Muscle of back (tissue), 13 donors: ENCODE results near the gene SMARCC2. TPM values are rescaled to one million over a fixed set of nuclear protein-coding genes. Genes with fewer than 3 reads are reported as not detected.
A peak's percentile ranks its signal among the peaks of the same experiment; 100 is the strongest.

Experiments used
- DNase-seq, 3 donors: peaks; one replicate each; pipeline versions ENCODE4 v3.0.0 to v3.0.0-alpha.2; 2013
- long read RNA-seq, 9 donors: transcript quantifications; one replicate each; lab custom pipeline, GENCODE V29; 2026
- polyA plus RNA-seq, 10 donors: library from polyadenylated mRNA; unstranded; fragments of 120-200 nt; gene quantifications; one replicate each; pipeline ENCODE4 v1.2.1, GENCODE V29; 2013; ENCODE audit not compliant: insufficient read length in 10 of 10

Gene SMARCC2
- 10 to 100 TPM; 49.9 to 75.2 (median 61.1) TPM for polyA plus RNA-seq
- long read RNA-seq, donor 1, full-length matches to known transcripts = 3 of 3 reads
- long read RNA-seq, donor 1, partial matches to known transcripts = 0 of 3 reads
- long read RNA-seq, donor 1, other reads (novel, unspliced or antisense) = 0 of 3 reads
- long read RNA-seq, donor 2, partial matches to known transcripts = 0 of 1 reads
- long read RNA-seq, donor 2, other reads (novel, unspliced or antisense) = 0 of 1 reads
- long read RNA-seq, donor 3 = 0 reads
- long read RNA-seq, donor 4, partial matches to known transcripts = 5 of 6 reads
- long read RNA-seq, donor 4, other reads (novel, unspliced or antisense) = 0 of 6 reads
- long read RNA-seq, donor 5, partial matches to known transcripts = 13 of 13 reads
- long read RNA-seq, donor 5, other reads (novel, unspliced or antisense) = 0 of 13 reads
- long read RNA-seq, donor 6, partial matches to known transcripts = 0 of 1 reads
- long read RNA-seq, donor 6, other reads (novel, unspliced or antisense) = 0 of 1 reads
- long read RNA-seq, donor 7, full-length matches to known transcripts = 1 of 9 reads
- long read RNA-seq, donor 7, partial matches to known transcripts = 8 of 9 reads
- long read RNA-seq, donor 7, other reads (novel, unspliced or antisense) = 0 of 9 reads
- long read RNA-seq, donor 8 = 0 reads
- long read RNA-seq, donor 9 = 0 reads

DNA sequence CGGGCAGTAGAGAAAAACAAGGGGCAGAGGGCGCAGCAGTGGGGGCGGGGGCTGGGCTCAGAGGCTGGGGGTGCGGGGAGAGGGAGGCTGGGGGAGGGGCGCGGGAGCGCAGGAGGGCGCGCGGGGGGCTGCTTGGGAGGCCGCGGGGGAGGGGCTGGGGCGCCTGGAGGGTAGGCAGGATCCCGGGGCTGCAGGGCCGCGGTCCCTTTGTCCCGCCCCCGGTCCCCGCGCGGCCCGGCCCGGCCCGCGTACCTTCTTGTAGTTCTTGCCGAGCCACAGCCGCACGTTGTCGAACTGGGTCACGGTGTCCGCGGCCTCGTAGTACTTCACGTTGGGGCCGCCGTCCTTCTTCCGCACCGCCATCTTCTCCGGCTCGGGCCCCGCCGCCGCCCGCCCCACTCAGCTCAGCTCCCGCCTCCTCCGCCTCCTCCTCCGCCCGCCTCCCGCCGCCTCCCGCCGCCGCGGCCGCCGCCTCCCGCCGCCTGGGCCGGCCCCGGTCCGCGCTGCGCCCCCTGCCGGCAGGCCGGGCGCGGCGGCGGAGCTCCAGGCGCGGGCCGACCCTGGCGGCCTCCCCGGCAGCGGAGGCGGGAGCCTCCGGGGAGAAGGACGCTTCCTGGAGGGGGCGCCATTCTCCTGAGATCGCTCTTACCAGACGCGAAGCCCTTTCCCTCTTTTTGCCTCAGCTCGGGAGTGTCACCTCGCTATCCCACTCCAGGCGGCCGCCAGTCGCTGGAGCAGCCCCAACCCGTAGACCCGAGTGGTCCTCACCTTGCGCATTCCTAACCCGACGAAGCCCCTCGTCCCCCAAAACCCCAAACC, at the start of gene SMARCC2:
TSS of gene SMARCC2 (minus strand) at position 385 of the 819 bp plus-strand sequence. CDS start at position 363, 22 bp downstream.
- DNase-seq = peak; percentile 87 to 94 (median 91)

DNA sequence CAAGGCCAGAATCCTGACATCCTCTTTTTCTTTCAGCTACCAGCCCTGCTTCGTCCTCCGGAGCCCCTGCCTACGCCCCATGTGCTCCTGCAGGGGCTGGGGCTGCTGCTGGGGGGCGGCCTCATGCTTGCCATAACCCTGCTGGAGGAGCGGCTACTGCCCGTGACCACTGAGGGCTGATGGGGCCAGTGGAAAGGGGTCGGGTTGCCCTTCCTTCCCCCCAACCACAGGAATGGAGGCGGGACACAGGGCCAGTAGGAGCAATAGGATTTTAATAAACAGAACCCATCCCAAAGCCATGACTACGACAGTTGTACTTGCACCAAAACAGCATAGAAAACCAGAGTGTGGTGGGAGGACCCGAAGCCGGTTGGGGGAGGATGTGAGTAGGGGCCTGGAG, 48.3 kb upstream of the SMARCC2 start:
- no peak for DNase-seq

DNA sequence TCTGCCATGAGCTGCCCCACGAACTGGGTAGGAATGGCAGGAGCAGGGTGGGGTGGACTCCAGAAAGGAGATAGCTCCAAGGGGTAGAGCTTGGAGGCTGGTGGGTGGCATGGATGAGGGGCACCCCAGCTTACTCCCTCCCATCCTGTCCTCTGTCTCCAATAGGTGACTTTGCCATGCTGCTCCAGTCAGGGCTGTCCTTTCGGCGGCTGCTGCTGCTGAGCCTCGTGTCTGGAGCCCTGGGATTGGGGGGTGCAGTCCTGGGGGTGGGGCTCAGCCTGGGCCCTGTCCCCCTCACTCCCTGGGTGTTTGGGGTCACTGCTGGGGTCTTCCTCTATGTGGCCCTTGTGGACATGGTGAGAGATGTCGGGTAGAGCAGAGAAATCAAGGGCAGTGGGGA, 47.7 kb upstream of the SMARCC2 start:
- DNase-seq = no peak

DNA sequence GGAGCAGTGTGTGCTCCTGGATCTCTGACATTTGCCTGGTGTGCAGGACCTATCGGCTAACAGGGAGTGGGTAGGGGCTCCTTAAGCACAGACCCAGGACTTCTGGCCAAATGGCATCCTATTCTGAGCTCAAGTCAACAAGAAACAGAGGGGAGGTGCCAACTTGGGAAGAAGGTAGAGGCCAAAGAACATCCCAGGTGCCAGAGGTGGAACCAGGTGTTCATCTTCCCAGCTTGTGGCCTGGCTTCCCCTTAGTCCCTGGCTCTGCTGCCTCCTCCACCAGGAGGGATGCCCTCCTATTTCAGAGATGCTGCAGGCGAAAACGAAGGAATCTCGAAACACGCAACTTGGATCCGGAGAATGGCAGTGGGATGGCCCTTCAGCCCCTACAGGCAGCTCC, 46.8 kb upstream of the SMARCC2 start:
- DNase-seq = no peak

DNA sequence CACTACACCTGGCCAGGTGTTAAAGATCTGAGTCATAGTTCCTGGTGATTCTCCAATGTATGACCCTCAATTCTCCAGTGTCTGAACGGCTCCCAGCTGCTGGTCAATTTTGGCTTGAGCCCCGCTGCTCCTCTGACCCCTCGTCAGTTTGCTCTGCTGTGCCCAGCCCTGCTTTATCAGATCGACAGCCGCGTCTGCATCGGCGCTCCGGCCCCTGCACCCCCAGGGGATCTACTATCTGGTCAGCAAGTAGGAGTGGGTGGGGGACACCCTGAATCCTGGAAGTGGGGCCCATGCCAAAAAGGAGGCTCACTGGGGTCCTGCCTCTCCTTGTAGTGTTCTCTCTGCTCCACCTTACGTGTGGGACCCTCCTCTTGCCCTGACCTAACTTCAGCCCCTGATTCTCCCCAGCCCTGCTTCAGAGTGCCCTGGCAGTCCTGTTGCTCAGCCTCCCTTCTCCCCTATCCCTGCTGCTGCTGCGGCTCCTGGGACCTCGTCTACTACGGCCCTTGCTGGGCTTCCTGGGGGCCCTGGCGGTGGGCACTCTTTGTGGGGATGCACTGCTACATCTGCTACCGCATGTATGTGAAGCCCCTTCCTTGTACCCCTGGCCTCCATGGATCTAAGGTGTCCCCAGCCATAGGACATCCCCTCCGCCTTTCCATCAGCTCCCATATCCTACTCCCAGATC, 45.6 kb upstream of the SMARCC2 start:
- no peak for DNase-seq

DNA sequence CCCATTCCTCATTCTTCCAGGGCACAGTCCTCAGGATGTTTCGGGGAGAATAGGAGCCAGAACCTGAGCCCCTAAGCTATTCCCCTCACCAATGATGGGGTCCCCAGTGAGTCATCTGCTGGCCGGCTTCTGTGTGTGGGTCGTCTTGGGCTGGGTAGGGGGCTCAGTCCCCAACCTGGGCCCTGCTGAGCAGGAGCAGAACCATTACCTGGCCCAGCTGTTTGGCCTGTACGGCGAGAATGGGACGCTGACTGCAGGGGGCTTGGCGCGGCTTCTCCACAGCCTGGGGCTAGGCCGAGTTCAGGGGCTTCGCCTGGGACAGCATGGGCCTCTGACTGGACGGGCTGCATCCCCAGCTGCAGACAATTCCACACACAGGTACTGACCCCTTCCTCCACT, 41.9 kb upstream of the SMARCC2 start:
- DNase-seq = no peak

DNA sequence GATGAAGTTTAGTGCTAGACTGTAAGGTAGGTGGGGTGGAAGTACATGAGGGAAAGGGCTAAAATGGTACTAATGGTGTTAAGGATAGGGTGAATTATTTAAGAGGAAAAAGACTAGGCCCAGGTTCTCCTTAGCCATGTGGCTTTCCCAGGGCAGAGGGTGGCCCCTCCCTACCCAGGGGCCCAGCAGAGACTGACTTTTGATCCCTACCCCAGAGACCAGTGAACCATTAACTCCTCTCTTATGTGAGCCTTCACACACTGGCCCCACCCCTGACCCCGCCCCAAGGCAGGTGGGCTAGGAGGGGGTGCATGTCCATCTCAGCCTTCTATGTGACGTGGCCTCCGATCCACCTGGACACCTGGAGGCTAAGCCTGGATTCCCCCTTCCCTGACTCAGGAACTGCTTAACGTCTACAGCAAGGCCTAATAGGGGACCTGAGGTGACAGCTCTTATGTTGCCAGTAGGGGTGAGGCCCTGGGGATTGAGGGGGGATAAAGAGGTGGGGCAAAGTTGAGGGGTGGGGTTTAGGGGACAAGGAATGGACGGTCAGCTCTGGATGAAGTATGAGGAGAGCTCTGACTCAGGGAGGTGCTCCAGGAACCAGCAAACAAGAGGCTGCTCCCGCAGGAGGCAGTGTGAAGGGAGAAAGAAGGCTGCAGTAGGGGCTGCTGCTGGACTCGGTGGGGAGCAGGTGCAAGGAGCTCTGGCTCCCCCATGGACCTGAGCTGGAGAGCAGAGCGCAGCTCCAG, 41.3 kb upstream of the SMARCC2 start:
- DNase-seq = no peak

DNA sequence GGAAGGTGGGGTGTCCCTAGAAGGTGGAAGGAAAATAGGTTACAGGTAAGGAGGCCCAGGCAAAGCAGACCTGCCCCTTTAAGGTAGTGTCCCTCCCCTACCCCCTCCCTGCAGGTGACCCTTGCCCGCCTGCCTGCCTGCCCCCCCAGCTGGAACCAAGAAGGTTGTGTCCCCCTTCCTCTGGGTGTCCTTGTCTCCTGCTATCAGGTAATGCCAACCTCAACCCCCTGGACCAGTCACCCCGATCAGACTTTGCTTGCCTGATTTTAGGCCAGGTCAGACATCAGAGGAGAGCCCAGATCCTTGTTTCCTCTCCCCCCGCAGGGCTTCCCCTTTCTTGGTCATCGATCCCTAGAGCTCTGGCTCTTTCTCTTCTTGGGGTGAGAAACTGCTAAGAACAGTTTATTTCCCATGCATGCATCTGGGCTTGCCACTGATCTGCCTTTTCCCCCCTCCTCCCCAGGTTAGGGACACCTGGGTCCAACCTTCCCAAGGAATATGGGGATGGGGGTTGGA, 40.7 kb upstream of the SMARCC2 start, which contains the start of gene SLC39A5:
TSS of gene SLC39A5 (plus strand) at position 136 of the 516 bp plus-strand sequence. CDS start 1,224 bp downstream, outside the sequence.
- DNase-seq = no peak

DNA sequence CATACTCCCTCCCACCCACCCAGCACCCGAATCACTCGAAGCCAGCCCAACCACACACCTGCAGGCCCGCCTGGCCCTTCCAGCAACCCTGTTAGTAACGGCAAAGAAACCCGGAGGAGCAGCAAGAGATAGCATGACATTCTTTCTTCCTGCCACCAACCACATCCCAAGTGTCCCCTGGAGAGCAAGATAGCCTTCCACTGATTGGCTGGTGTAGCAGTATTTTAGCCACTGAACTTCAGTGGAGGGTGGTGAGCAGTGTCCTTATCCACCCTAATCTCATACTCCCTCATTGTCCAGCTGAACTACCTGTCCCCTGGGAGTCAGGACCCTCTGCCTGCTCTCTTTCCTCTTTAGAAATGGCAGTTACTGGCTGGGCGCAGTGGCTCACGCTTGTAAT, 39.8 kb upstream of the SMARCC2 start:
- no peak for DNase-seq

DNA sequence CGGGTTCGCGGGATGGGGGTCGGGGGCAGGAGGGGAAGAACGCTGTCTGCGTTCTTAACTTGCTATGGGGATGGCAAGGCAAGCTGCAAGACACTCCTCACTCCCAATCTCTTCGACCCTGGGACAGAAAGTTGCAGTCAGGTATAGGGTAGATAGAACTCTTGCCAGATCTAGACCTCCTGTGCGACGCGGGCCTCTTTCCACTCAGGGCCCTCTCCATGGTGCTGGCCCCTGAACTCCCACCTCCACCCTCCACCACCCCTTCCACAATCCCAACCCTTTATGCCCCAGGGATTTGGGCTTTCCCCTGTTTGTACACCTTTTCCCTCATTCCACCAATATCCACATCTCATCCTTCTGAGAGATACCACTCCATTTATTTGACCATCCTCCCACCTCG, 35.7 kb upstream of the SMARCC2 start:
- DNase-seq = no peak

DNA sequence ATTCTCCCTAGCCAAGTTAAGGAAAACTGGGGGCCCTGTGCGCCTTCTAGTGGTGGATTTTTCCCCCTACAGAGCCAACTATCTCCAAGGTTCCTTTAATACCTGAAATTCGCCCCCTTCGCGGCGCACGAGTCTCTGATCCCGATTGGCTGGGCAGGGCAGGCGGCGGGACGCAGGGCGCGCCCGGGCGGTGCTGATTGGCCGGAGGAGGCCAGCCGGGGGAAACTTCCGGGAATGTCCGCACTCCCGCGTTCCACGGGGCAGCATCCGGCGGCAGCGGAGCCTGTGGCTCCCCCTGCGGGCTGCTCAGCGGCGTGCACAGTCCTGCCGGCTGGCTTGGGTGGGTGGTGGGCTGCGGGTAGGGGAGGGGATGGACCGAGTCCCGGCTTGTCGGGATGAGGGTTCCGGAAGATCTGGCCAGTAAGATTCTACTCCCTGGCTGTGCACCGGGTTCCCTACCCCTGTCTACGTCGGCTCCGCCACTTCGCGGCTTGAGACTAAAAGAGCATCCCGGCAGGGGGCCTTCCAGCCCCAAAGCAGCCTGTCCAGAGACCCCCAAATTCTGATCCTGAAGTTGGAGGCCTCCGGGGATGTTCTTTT, 34.9 kb upstream of the SMARCC2 start, which contains the start of gene NABP2:
TSS of gene NABP2 (plus strand) at position 241 of the 600 bp plus-strand sequence. CDS start 515 bp downstream, outside the sequence.
- DNase-seq = peak; percentile 98 to 99 (median 99)

DNA sequence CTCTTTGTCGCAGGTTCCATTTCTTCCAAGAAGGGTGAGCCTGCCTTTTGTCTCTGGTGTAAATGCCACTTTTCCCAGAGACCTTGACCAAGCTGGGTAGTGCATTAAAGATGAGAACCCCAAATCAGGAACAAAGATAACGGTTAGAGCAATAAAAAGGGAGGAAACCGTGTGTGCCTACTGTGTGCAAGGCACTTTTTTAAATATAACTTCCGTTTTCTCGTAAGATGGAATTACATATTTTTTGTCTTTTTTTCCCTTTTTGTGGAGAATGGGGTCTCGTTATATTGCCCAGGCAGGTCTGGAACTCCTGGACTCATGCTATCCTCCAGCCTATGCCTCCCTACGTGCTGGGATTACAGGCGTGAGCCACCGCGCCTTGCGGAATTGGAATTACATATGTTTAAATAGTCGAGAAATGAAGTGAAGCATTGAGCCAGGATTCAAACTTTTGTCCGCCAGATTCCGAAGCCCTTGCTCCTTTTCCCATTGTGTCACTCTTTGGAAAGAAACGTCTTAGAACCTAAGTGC, 34.4 kb upstream of the SMARCC2 start:
- DNase-seq = no peak

DNA sequence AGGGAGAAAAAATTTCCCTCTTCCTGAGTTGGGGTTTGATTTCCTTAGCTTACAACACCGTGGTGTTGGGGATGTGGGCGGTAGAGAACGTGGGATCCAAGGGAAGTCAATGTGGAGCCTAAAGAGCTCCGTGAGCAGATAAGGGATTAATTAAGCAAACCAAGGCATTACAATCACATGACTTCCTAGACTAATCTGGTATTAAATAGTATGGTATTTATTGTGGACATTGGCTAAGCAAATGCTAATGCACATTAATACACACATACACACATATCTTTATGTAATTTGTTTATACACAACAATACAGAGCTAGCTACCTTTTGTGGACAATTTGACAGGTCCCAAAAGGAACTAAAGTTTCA, 33.2 kb upstream of the SMARCC2 start:
- DNase-seq = no peak

DNA sequence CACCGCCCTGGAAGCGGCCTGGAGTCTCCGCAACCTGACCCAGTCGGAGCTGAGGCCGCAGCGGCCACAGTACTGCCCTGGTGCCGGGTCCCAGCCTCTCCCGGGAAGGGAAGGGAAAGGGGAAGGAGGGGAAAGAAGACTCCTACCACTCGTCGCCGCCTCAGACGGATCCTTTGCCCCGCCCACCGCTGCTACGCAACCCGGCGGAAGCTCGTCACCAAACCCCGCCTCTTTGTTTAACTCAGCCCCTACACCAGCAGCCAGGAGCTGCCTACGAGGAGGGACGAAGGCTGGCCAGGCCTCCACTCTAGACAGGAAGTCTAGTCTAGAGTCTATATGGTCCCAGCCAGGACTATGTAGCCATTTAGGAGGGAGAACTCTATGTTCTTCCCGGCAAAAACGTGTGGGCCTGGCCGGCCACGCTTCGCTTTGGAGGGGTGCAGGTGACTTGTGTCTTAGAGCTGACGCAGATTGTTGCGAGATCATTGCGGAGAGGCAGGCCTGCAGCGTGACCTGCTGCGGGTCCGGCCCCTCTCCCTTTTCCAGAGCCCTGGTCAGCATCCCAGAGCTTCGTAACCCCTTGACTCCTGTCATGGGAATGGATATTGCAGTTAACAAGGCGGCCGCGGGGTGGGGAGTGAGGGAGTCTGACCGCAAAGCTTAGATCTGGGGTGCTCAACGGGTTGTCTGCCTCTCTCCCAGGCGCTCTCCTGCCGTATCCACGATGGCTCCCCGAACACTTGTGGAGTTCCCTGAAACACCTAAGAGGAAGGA, 32.7 kb upstream of the SMARCC2 start, which contains the start of gene RNF41:
TSS of gene RNF41 (minus strand) at position 166 of the 774 bp plus-strand sequence. CDS start 7,875 bp downstream, outside the sequence.
- DNase-seq = peak; percentile 98 to 99 (median 98)

DNA sequence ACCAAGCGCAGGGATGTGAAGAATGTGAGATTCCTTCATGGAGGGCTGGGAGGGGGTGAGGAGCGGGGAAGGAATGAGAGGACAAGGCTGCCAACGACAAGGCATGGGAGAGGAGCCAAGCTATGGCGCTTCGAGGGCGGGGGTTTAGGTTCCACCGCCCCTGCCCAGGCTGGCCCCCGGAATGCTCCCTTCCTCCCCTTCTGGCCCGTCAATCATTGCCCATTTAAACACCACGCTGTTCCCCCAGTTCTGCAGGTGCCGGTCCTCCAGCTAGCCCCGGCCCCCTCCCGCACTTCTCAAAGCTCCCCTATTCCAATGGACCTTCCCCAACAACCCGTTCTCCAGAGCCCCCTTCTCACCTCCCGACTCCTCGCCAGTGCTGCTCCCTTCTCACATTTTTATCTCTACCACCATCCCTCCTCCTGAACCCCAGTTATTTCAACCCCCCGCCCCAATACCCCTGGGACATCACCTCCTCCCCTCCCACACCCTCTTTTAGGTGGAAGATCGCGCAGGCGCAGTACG, 32.0 kb upstream of the SMARCC2 start:
- peak; percentile 65 to 86 (median 75) for DNase-seq

DNA sequence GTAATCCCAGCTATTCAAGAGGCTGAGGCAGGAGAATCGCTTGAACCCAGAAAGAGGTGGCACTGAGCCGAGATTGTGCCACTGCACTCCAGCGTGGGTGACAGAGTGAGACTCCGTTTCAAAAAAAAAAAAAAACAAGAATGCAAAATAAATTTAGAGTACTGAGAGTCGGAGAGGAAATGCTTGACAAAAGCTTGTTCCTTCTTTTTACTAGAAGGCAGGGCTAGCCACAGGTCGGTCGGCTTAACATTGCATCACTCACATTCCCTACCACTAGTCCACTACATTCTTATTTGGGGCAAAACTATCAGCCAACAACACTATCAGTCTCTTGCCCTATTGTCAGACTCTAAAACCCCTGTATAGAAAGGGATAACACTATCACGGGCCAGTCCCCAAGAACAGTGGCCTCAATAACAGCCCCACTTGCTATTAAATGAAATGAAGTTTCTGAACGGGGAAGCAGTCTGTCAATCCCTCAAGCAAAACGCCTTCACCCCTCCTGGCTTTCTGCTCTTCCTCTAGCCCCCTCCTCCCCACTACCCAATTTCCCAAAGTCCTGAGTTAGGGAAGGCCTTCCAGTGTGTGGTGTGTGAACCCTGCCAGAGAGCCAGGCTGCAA, 31.4 kb upstream of the SMARCC2 start:
- no peak for DNase-seq

DNA sequence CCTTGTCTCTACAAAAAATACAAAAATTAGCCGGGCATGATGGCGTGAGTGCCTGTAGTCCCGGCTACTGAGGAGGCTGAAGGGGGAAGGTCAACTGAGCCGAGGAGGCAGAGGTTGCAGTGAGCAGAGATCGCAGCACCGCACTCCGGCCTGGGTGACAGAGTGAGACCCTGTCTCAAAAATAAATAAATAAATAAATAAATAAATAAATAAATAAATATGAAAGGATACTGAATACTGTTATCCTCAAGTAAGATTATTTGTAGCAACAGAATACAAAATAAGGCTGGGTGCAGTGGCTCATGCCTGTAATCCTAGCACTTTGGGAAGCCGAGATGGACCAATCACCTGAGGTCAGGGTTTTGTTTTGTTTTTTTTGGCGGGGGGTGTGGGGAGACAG, 30.6 kb upstream of the SMARCC2 start:
- no peak for DNase-seq

DNA sequence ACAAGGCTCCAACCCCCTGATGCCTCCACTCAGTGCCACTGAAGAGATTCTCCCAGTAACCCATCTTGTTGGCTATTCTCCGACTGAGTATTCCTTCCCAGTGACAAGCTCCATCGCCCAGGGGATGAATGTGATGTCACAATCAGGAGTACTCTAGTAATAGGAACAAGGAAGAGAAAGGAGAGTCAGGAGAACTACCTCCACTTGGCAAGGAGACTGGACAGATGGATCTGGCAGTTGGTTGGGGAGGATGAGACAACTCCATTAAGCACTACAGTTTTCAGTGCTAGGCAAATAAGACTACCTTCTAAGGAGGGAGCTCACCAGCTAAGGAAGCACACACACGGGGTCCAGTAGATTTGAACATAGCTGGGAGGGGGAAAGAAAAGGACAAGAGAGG, 27.2 kb upstream of the SMARCC2 start:
- no peak for DNase-seq
